OCI-LY7 (cell line): Measurements from ENCODE around the gene COBLL1.

ENCODE experiments used
- EZH2phosphoT487 ChIP-seq: fragments of 200-600 bp; sonication (generic); IDR thresholded peaks from 2 replicates; pipeline ENCODE4 v1.6.1; 2018; ENCODE audit warnings: low read depth, borderline replicate concordance, mild to moderate bottlenecking, mixed run types, antibody characterized with exemption, low read length, moderate library complexity, mixed read lengths
- TF ChIP-seq, protein P1 (sequence below): fragments of 200-600 bp; sonication (generic); conservative IDR thresholded peaks from 2 replicates; pipeline ENCODE4 v1.5.1; 2014; ENCODE audit warnings: mild to moderate bottlenecking, antibody characterized with exemption, low read length, moderate library complexity, mixed read lengths

DNA sequence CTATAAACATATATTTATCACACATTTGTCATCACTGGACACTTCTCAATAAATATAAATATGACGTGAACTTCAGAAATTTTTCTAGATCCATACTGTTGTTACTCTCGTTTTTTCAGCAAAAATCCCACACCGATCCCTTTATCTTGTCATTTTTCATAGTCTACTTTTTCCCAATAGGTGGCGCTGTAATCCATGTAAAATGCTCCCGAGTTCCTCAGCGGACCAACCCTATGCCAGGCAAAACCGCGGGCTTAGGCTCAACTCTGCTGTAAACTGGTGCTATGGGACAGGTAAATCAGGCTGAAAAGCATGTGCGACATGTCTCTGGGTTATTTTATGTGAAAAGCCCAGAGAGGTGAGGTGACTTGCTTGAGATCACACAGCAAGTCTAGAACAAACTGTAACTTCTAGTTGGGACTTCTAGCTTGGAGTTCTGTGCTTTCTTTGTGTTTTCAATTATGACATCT is 104.0 kb downstream of the COBLL1 start:
- TF ChIP-seq, protein P1, sequence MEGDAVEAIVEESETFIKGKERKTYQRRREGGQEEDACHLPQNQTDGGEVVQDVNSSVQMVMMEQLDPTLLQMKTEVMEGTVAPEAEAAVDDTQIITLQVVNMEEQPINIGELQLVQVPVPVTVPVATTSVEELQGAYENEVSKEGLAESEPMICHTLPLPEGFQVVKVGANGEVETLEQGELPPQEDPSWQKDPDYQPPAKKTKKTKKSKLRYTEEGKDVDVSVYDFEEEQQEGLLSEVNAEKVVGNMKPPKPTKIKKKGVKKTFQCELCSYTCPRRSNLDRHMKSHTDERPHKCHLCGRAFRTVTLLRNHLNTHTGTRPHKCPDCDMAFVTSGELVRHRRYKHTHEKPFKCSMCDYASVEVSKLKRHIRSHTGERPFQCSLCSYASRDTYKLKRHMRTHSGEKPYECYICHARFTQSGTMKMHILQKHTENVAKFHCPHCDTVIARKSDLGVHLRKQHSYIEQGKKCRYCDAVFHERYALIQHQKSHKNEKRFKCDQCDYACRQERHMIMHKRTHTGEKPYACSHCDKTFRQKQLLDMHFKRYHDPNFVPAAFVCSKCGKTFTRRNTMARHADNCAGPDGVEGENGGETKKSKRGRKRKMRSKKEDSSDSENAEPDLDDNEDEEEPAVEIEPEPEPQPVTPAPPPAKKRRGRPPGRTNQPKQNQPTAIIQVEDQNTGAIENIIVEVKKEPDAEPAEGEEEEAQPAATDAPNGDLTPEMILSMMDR, result peak; percentile 94
- TF ChIP-seq EZH2phosphoT487, result no peak
